ENCODE measurements around the gene GALNT17.
A peak's percentile ranks its signal among the peaks of the same experiment; 100 is the strongest.
"Not testable (repeated sequence)": the region's sequence is repeated elsewhere in the genome, so short reads cannot be mapped to it uniquely, and the experiment has no call there.

The GALNT17 gene

GRCh38 chr7:71707041-71707440 lies 575.1 kb downstream of the GALNT17 start:
- DNase-seq, result no peak

DNA sequence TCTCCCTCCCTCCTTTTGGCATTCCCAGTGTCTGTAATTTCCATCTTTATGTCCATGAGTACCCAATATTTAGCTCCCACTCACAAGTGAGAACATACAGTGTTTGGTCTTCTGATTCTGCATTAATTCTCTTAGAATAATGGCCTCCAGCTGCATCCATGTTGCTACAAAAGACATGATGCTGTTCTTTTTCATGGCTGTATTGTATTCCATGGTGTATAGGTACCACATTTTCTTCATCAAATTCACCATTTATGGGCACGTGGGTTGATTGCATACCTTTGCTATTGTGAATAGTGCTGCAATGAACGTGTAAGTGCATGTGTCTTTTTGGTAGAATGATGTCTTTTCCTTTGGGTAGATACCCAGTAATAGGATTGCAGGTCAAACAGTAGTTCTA lies 576.8 kb downstream of the GALNT17 start:
- no peak for DNase-seq

DNA sequence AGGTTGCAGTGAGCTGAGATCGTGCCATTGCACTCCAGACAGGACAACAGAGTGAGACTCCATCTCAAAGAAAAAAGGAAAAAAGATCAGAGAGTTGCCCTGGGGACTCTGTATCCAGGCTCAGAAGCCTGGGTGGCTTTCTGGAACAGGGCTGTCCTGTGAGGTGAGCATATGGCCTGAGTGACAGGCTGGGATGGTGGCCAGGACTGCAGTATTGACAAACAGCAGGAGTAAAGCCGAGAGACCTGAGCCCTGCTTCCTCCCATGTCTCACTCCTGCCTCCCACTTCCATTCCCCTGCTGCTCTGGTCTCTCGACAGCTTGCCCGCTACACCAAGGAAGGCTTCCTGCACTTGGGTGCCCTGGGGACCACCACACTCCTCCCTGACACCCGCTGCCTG lies 578.5 kb downstream of the GALNT17 start:
- no peak for DNase-seq

DNA sequence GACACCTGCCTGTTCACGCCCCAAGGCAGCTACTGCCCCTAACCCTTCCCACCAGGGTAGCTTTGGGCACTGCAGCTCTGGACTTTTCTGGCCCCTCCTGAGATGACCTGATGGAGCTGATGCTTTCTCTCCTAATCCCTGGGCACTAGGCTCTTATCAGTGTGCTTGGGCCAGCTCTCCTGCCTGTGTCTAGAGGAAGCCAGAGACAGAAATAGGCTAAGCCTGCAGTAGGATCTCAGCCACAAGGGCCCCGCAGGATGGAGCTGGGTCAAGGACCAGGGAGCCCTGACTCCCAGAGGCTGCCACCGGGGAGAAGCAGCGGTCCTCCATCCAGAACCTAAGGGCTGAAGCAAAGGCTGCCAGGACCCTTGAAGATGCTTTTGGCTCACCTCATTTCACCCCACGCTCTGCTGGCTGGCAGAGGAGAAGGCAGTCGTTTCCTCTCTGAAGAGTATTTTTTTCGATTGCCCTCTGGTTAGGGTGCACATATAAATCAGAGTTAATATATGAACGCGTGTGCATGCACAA lies 580.8 kb downstream of the GALNT17 start:
- no peak for DNase-seq

- DNase-seq, result no peak
These were observed 584.7 kb downstream of the GALNT17 start for GRCh38 chr7:71716690-71717089.

GRCh38 chr7:71718563-71718962 lies 586.6 kb downstream of the GALNT17 start:
- DNase-seq, result no peak

GRCh38 chr7:71721742-71722141 lies 589.8 kb downstream of the GALNT17 start:
- no peak for DNase-seq

GRCh38 chr7:71723859-71724258 lies 591.9 kb downstream of the GALNT17 start:
- no peak for DNase-seq

DNA sequence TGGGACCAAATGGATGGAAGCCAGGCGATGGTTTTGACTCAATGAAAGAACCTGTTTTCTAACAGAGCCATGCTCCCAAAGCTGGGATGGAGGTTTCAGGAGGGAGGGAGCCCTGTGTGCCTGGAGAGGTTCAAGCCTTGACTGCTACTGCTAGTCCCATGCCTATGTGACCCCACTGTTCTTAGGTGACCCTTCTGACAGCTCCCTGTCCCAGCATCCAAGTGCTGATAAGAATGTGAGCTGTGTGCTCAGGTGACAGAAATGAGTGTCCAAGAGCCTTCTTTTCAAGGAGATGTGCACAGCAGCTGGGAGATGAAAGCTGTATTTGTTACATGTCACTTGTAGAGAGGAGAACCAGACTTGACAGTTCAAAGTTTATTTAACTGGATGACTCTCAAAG lies 595.4 kb downstream of the GALNT17 start:
- no peak for DNase-seq

DNA sequence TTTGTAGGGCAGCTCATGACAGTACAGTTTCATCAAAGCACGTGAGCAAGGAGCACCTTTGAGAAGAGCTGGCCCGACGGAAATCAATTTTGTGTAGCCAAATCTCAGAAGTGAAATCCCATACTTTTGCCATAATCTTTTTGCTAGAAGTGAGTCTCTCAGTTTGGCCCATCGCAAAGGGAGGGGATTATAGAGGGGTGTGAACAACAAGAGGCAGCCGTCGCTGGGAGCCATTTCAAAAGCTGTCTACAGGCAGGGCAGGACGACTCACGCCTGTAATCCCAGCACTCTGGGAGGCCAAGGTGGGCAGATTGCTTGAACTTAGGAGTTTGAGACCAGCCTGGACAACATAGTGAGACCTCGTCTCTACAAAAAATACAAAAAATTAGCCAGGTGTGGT lies 599.8 kb downstream of the GALNT17 start:
- DNase-seq, result no peak

GRCh38 chr7:71733107-71733870 lies 601.3 kb downstream of the GALNT17 start:
- peak; percentile 27 to 40 for DNase-seq

DNA sequence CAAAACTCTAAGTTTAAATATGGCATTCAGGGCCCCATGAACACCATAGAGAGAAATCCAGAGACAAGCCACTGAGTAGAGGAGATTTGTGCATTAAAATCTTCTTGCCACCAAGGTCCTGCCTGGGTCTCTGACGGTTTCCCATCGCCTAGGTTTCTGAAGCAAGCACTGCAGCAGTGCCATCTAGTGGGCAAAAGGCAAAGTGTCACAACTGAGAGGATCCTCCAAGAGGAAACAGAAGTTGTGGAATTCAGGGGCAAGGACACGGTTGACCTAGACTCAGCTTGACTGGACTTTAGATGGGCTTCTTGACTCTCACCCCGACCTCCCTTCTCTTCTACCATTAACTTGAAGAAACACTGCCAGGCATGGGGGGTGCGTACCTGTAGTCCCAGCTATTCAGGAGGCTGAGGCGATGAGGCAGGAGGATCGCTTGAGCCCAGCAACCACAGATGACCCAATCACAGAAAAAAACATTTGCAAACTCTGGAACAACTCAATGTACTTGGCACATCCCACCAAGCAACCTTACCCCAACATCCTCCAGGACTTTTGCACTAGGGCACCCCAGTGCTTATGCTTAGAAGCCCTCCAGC lies 604.1 kb downstream of the GALNT17 start:
- DNase-seq, result peak; percentile 9 to 31

- not testable (repeated sequence) for DNase-seq
These were observed 606.1 kb downstream of the GALNT17 start for GRCh38 chr7:71737931-71738540.

DNA sequence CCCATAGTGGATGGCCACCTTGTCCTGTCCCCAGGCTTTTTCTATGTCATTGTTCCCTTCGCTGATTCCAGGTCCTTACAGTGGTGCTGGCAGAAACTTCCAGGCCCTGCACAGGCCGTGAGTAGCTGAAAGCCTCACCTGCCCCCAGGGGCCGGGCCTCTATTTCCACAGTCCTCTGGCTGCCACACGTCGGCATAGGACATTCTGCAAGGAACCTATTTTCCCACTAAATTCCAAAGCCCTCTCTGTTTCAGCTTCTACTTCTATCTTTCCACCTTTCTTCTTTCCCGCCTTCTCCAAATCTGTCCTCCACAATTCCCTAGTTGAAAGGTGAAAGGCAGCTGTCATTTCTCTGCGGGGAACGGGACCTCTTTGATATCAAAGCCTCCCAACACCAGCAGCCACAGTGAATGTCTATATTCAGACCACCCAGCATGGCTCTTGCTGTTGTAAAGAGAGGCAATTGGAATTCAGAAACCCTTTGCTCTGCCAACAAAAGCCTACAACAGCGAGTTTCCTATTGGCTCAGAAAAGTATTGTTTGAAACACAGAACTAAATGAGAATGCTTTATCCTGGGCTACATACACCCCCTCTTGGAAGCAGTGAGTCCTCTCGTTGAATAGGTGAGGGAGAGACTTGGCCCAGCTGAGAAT lies 607.7 kb downstream of the GALNT17 start:
- no peak for DNase-seq

GRCh38 chr7:71740174-71740560 lies 608.2 kb downstream of the GALNT17 start:
- DNase-seq, result no peak

- no peak for DNase-seq
These were observed 614.1 kb downstream of the GALNT17 start for GRCh38 chr7:71746006-71746405.

- no peak for DNase-seq
These were observed 618.3 kb downstream of the GALNT17 start for GRCh38 chr7:71750290-71750689.

DNA sequence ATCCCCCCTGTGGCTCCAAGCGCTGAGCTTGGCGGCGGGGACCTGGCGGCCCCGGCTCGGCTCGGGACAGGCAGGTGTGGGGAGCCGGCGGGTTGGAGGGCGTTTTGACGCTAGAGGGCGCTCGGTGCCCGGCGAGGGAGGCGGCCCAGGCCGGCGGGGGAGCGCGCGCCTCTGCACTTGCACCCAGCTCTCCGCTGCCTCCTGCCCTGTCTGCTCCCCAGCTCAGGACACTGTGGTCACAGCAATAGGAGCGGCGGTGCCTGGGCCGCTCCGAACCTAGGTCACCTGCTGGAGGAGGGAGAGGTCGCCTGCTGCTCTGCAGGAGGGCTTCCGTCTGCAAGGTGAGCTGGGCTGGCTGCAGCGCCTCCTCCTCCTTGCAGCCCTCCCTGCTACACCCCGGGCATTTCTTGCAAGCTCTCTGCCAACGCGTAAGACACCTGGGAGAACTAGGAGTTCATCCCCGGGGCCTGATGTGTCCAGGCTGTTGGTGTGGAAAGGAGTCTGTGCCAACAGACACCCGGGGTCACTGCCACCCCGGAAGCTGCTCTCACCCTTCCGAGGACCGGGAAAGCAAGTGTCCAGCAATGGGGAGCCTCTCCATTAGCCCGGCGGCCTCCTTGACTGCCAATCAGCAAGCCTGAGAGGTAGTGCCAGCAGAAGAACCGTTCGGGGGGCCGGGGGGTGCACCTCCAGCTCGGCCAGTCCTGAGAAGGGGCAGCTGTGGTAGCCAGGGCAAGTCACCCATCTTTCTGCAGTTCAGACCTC lies 620.4 kb downstream of the GALNT17 start:
- DNase-seq, result peak in 1 of 2 donors; percentile 2

DNA sequence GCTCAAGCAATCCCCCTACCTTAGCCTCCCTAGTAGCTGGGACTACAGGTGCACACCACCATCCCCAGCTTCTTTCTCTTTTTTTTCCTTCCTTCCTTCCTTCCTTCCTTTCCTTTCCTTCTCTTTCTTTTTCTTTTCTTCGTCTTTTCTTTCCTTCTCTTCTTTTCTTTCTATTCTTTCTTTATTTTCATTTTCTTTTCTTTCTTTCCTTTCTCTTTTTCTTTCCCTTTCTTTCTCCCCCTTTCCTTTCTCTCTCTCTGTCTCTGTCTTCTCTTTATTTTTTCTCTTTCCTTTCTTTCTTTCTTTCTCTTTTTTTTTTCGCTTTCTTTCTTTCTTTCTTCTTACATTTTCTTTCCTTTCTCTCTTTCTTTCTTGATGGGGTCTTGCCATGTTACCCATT lies 621.3 kb downstream of the GALNT17 start:
- no peak for DNase-seq

DNA sequence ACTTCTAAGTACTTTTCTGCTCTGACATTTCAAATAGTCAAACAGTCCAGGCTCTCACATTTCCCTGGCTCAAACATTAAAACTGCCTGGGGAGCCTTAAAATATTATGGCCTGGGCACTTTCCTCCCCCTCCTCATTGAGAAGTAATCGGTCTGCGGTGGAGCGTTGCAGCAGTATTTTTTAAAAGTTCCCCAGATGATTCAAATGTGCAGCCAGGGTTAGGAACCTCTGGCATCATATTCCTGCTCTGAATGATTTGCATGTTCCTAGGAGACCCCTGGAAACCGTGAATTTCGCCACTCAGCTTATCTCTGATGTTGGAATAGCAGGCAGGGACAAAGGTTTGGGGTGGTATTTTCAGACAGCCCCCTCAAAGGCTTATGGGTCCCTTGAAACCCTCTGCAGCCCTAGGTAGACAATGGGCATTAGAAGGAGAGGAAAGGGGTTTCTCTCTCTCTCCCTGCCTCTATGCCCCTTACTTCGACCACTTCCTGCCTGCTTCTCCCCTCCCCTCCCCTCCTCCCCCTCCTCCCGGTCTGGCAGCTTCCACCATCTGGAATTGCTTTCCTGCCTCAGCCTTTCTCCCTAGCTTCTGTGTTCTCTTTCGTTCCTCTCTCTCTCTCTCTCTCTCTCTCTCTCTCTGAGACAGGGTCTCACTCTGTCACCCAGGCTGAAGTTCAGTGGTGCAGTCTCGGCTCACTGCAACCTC lies 622.2 kb downstream of the GALNT17 start:
- DNase-seq, result no peak

DNA sequence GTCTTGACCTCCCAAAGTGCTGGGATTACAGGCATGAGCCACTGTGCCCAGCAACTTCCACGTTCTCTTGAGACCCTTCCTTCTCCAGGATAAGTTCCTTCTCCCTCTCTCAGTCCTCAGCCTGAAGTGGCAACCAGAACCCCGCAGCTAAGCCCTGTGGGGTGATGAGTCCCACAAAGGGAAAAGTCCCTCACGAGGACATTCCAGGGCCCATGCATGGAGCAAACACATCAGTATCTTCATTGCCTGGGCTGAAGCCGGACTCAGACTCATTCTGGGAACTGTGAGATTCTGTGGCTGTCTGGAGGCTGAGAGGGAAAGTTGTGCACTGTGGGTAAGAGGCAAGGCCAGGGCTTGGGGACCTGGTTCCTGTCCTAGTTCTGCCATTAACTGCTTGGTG lies 622.9 kb downstream of the GALNT17 start:
- no peak for DNase-seq

DNA sequence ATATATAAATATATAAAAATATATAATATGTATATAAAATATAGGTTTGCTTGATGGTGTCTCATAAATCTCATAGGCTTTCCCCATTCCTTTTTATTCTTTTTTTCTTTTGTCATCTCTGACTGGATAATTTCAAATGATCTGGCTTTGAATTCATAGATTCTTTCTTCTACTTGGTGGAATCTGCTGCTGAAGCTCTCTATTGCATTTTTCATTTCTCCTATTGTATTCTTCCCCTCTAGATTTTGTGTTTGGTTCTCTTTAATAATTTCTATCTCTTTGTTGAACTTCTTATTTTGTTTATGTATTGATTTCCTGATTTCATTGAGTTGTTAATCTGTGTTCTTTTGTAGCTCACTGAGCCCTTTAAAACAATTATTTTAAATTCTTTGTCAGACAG lies 629.4 kb downstream of the GALNT17 start:
- DNase-seq, result no peak
